ENCODE measurements around the gene MYL3.

DNA sequence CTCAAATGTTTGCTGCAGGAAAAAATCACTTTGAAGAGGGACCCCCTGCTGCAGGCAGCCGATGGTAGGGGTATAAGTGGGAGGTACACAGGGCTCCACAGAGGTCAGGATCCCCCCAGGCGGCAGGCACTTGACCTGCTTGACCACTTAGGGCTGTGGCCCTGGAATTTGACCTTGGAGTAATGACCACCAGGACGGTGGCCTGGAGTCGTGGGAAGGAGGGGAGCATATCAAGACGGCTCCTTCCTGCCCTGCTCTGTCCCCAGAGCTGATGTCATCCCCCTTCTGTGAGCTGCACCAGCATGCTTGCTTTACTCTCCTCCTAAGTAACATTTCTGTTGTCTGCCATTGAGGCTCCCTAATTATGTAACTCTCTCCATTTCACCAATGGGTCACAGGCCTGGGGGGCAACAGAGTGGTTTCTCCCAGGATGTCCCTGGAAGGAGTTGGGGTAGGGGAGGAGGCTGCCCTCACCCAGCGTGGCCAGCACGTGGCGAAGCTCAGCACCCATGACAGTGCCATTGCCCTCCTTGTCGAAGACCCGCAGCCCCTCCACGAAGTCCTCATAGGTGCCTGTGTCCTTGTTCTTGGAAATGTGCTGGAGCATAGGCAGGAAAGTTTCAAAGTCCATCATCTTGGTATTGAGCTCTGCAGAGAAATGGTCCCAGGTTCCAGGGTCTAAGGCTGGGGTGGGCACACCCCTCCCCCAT, 4.1 kb downstream of the MYL3 start:
- TF ChIP-seq CBX8 (IDR thresholded peaks at IDR 0.05) (no peak), POLR2A (IDR thresholded peaks at IDR 0.05; ENCODE audit: low read length) (no peak), CHD4 (IDR thresholded peaks at IDR 0.05; ENCODE audit: borderline replicate concordance) (no peak), JUNB (IDR thresholded peaks at IDR 0.05) (no peak)
- TF ChIP-seq, protein P1, sequence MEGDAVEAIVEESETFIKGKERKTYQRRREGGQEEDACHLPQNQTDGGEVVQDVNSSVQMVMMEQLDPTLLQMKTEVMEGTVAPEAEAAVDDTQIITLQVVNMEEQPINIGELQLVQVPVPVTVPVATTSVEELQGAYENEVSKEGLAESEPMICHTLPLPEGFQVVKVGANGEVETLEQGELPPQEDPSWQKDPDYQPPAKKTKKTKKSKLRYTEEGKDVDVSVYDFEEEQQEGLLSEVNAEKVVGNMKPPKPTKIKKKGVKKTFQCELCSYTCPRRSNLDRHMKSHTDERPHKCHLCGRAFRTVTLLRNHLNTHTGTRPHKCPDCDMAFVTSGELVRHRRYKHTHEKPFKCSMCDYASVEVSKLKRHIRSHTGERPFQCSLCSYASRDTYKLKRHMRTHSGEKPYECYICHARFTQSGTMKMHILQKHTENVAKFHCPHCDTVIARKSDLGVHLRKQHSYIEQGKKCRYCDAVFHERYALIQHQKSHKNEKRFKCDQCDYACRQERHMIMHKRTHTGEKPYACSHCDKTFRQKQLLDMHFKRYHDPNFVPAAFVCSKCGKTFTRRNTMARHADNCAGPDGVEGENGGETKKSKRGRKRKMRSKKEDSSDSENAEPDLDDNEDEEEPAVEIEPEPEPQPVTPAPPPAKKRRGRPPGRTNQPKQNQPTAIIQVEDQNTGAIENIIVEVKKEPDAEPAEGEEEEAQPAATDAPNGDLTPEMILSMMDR (IDR thresholded peaks at IDR 0.05): no peak
- TF ChIP-seq, protein P2, sequence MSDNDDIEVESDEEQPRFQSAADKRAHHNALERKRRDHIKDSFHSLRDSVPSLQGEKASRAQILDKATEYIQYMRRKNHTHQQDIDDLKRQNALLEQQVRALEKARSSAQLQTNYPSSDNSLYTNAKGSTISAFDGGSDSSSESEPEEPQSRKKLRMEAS (IDR thresholded peaks at IDR 0.05): no peak

All from A549 (cell line).